IMR-90 (cell line): Measurements from ENCODE around the gene DLG5. TPM values are rescaled to one million over a fixed set of nuclear protein-coding genes. Genes with fewer than 3 reads are reported as not detected.

ENCODE experiments used
- ATAC-seq: fragments of 200-7000 bp; cut with Tn5 transposase; 2 replicates; pipeline ENCODE4 v1.9.1; 2020; ENCODE audit warnings: low read depth, mild to moderate bottlenecking, moderate library complexity
- BruUV-seq: library from RNA; stranded (reverse); fragments of 400-500 nt; replicated peaks from 2 replicates; lab custom pipeline; 2021; lab: Mats Ljungman, UMichigan
- CTCF ChIA-PET: fragments of 300-600 bp; formaldehyde crosslinking; extraction: SDS; loops from one replicate; lab custom pipeline; 2021; ENCODE audit warnings: antibody characterized with exemption; lab: Yijun Ruan, JAX
- POLR2A ChIA-PET: fragments of 300-600 bp; sonication (Branson Sonifier 250); formaldehyde crosslinking; loops from one replicate; lab custom pipeline; 2022; ENCODE audit warnings: antibody characterized with exemption; ENCODE audit not compliant: unreplicated experiment; lab: Charles Lee
- DNase-seq: peaks from one replicate; pipeline ENCODE4 v3.0.0; 2013
- H2AFZ ChIP-seq: replicated peaks from 2 replicates; pipeline ENCODE3; 2013; ENCODE audit warnings: low read length, mild to moderate bottlenecking; ENCODE audit not compliant: poor library complexity
- H2AK5ac ChIP-seq: 2 replicates; pipeline ENCODE4 v1.6.1; 2013; ENCODE audit warnings: low read depth, low read length, inconsistent platforms
- H2AK9ac ChIP-seq: replicated peaks from 2 replicates; pipeline ENCODE3; 2013; ENCODE audit warnings: mild to moderate bottlenecking, low read depth, low read length, moderate library complexity; ENCODE audit not compliant: poor library complexity
- H2BK120ac ChIP-seq: 2 replicates; pipeline ENCODE4 v1.6.1; 2013; ENCODE audit warnings: low read depth, low read length, inconsistent platforms
- H2BK15ac ChIP-seq: 3 replicates; pipeline ENCODE4 v1.6.1; 2013; ENCODE audit warnings: low read depth, low read length, inconsistent platforms
- H2BK20ac ChIP-seq: 2 replicates; pipeline ENCODE4 v1.6.1; 2013; ENCODE audit warnings: low read depth, mild to moderate bottlenecking, inconsistent platforms, low read length, moderate library complexity
- H2BK5ac ChIP-seq: 2 replicates; pipeline ENCODE4 v1.6.1; 2013; ENCODE audit warnings: mild to moderate bottlenecking, low read depth, low read length, inconsistent platforms; ENCODE audit not compliant: poor library complexity, severe bottlenecking
- H3K14ac ChIP-seq: replicated peaks from 2 replicates; pipeline ENCODE4 v1.6.1; 2013; ENCODE audit warnings: low read depth, low read length, inconsistent platforms
- H3K18ac ChIP-seq: 2 replicates; pipeline ENCODE4 v1.6.1; 2013; ENCODE audit warnings: low read depth, low read length, control low read depth
- H3K23ac ChIP-seq: 2 replicates; pipeline ENCODE4 v1.6.1; 2013; ENCODE audit warnings: low read depth, low read length, inconsistent platforms
- H3K27ac ChIP-seq: 2 replicates; pipeline ENCODE4 v1.5.1; 2013; ENCODE audit warnings: mild to moderate bottlenecking, control low read depth, low read length; ENCODE audit not compliant: insufficient read depth
- H3K27me3 ChIP-seq: 2 replicates; pipeline ENCODE4 v1.6.1; 2013; ENCODE audit warnings: low read length; ENCODE audit not compliant: control insufficient read depth, insufficient read depth
- H3K36me3 ChIP-seq: 2 replicates; pipeline ENCODE4 v1.6.1; 2013; ENCODE audit warnings: low read length, mixed read lengths; ENCODE audit not compliant: control insufficient read depth, insufficient read depth
- H3K4ac ChIP-seq: 2 replicates; pipeline ENCODE4 v1.6.1; 2013; ENCODE audit warnings: low read depth, low read length, inconsistent platforms
- H3K4me1 ChIP-seq: 2 replicates; pipeline ENCODE4 v1.6.1; 2013; ENCODE audit warnings: low read length, mixed read lengths; ENCODE audit not compliant: control insufficient read depth, insufficient read depth
- H3K4me2 ChIP-seq: 2 replicates; pipeline ENCODE4 v1.6.1; 2013; ENCODE audit warnings: low read depth, mild to moderate bottlenecking, control low read depth, low read length, moderate library complexity
- H3K4me3 ChIP-seq: 2 replicates; pipeline ENCODE4 v1.5.1; 2013; ENCODE audit warnings: low read depth, mild to moderate bottlenecking, control low read depth, low read length, moderate library complexity; ENCODE audit not compliant: insufficient read depth
- H3K56ac ChIP-seq: 2 replicates; pipeline ENCODE4 v1.6.1; 2013; ENCODE audit warnings: low read length, inconsistent platforms; ENCODE audit not compliant: insufficient read depth; ENCODE audit errors: extremely low read depth
- H3K79me1 ChIP-seq, 2 experiments: 2 replicates each; pipeline ENCODE4 v1.6.1; 2013; ENCODE audit warnings: low read length in 2 of 2, inconsistent platforms in 1 of 2, low read depth in 1 of 2
- H3K9ac ChIP-seq: 2 replicates; pipeline ENCODE4 v1.6.1; 2013; ENCODE audit warnings: low read depth, low read length, control low read depth
- H3K9me1 ChIP-seq: 2 replicates; pipeline ENCODE4 v1.6.1; 2013; ENCODE audit warnings: low read length, inconsistent platforms; ENCODE audit not compliant: insufficient read depth
- H3K9me3 ChIP-seq: 2 replicates; pipeline ENCODE4 v1.6.1; 2013; ENCODE audit warnings: low read length; ENCODE audit not compliant: control insufficient read depth, insufficient read depth
- H4K20me1 ChIP-seq: 2 replicates; pipeline ENCODE4 v1.6.1; 2013; ENCODE audit warnings: low read length, inconsistent platforms; ENCODE audit not compliant: insufficient read depth
- H4K5ac ChIP-seq: 2 replicates; pipeline ENCODE4 v1.6.1; 2013; ENCODE audit warnings: mild to moderate bottlenecking, low read depth, low read length, control low read depth
- H4K8ac ChIP-seq, 2 experiments: 2 replicates each; pipeline ENCODE4 v1.6.1; 2013; ENCODE audit warnings: low read depth in 2 of 2, low read length in 2 of 2, control low read depth in 1 of 2, inconsistent platforms in 1 of 2
- H4K91ac ChIP-seq: 2 replicates; pipeline ENCODE4 v1.6.1; 2013; ENCODE audit warnings: low read depth, low read length, inconsistent platforms; ENCODE audit not compliant: insufficient read depth
- BHLHE40 ChIP-seq: fragments of 150-350 bp; IDR thresholded peaks from 2 replicates; pipeline ENCODE4 v1.6.1; 2016; ENCODE audit warnings: mild to moderate bottlenecking, low read depth, low read length
- CEBPB ChIP-seq: IDR thresholded peaks from 2 replicates; pipeline ENCODE4 v1.6.1; 2012; ENCODE audit warnings: low read depth, low read length, improper control_type of control experiment
- CHD1 ChIP-seq: IDR thresholded peaks from 2 replicates; pipeline ENCODE4 v1.6.1; 2012; ENCODE audit warnings: low read depth, low read length, improper control_type of control experiment
- CTCF ChIP-seq: conservative IDR thresholded peaks from 2 replicates; pipeline ENCODE4 v1.5.1; 2012; ENCODE audit warnings: mild to moderate bottlenecking, low read depth, low read length, improper control_type of control experiment
- ELK1 ChIP-seq: fragments of 150-350 bp; IDR thresholded peaks from 2 replicates; pipeline ENCODE4 v1.6.1; 2016; ENCODE audit warnings: low read depth, mild to moderate bottlenecking, low read length, moderate library complexity, borderline replicate concordance
- FOS ChIP-seq: fragments of 150-350 bp; IDR thresholded peaks from 2 replicates; pipeline ENCODE4 v1.6.1; 2016; ENCODE audit warnings: low read depth, low read length
- MAFK ChIP-seq: IDR thresholded peaks from 2 replicates; pipeline ENCODE4 v1.6.1; 2012; ENCODE audit warnings: low read depth, low read length, improper control_type of control experiment
- MAZ ChIP-seq: IDR thresholded peaks from 2 replicates; pipeline ENCODE4 v1.6.1; 2012; ENCODE audit warnings: low read depth, mild to moderate bottlenecking, low read length, improper control_type of control experiment, moderate library complexity, borderline replicate concordance
- MXI1 ChIP-seq: IDR thresholded peaks from 2 replicates; pipeline ENCODE4 v1.6.1; 2012; ENCODE audit warnings: low read depth, mild to moderate bottlenecking, low read length, moderate library complexity, borderline replicate concordance
- NFE2L2 ChIP-seq: fragments of 150-350 bp; IDR thresholded peaks from 2 replicates; pipeline ENCODE4 v1.6.1; 2016; ENCODE audit warnings: low read depth, mild to moderate bottlenecking, low read length
- POLR2A ChIP-seq: IDR thresholded peaks from 2 replicates; pipeline ENCODE4 v1.6.1; 2012; ENCODE audit warnings: mild to moderate bottlenecking, low read depth, low read length
- RAD21 ChIP-seq: IDR thresholded peaks from 2 replicates; pipeline ENCODE4 v1.6.1; 2012; ENCODE audit warnings: low read length, improper control_type of control experiment
- RCOR1 ChIP-seq: IDR thresholded peaks from 2 replicates; pipeline ENCODE4 v1.6.1; 2012; ENCODE audit warnings: mild to moderate bottlenecking, low read length, improper control_type of control experiment; ENCODE audit not compliant: insufficient replicate concordance
- RFX5 ChIP-seq: IDR thresholded peaks from 2 replicates; pipeline ENCODE4 v1.8.0; 2012; ENCODE audit warnings: low read depth, mild to moderate bottlenecking, low read length, moderate library complexity
- SMC3 ChIP-seq: fragments of 150-350 bp; IDR thresholded peaks from 2 replicates; pipeline ENCODE4 v1.6.1; 2016; ENCODE audit warnings: low read depth, mild to moderate bottlenecking, antibody characterized with exemption, low read length, moderate library complexity
- USF2 ChIP-seq: fragments of 150-350 bp; IDR thresholded peaks from 2 replicates; pipeline ENCODE4 v1.6.1; 2017; ENCODE audit warnings: mild to moderate bottlenecking, antibody characterized with exemption, low read length, low read depth
- WGBS, 2 experiments: methylation state at CpG; one replicate each; pipeline versions ENCODE4 v1.1.5 to v1.1.7; 2013; ENCODE audit warnings: missing lambda C conversion rate in 2 of 2; ENCODE audit not compliant: insufficient read length in 1 of 2; ENCODE audit errors: extremely low coverage in 2 of 2; 5-methylcytosine and 5-hydroxymethylcytosine counted together
- dilution Hi-C: fragments of 300-500 bp; cut with HindIII; formaldehyde crosslinking; loops from one replicate; pipeline ENCODE4 v1.14.3; 2018; ENCODE audit warnings: low sequenced_read_pairs; ENCODE audit not compliant: unreplicated experiment
- in situ Hi-C: fragments of 300-500 bp; cut with MboI; formaldehyde crosslinking; loops from 3 replicates; pipeline ENCODE4 v1.14.3; 2019; ENCODE audit warnings: low sequenced_read_pairs, inconsistent platforms, mixed read lengths
- intact Hi-C: fragments of 100-400 bp; cut with micrococcal nuclease; formaldehyde crosslinking; loops from 2 replicates; pipeline ENCODE4 v1.10.0; 2022
- polyA plus RNA-seq, 3 experiments: library from polyadenylated mRNA; depleted of rRNA; stranded (reverse); fragments of >200 nt; gene quantifications; 2 replicates each; pipeline ENCODE4 v1.2.3, GENCODE V29; 2012; ENCODE audit warnings: low replicate concordance in 1 of 3
- total RNA-seq: library from RNA; depleted of rRNA; stranded (reverse); fragments of >200 nt; gene quantifications from 2 replicates; pipeline ENCODE4 v1.2.3, GENCODE V29; 2012

Gene DLG5
- total and polyA plus RNA-seq, 2 of the 4 experiments (the other 2 are of a cell fraction): 12.7 to 28.7 TPM

- no peak overlapping the region for H2BK120ac ChIP-seq
- ChIA-PET POLR2A (no interaction called here), CTCF (no interaction called here)
- H2BK15ac ChIP-seq: no peak overlapping the region
- no peak overlapping the region for H4K5ac ChIP-seq
- no peak overlapping the region for H3K14ac ChIP-seq
- no peak overlapping the region for H2AK5ac ChIP-seq
- H3K79me1 ChIP-seq: peaks cover 0 to 20% of the 10 kb centered on the region in 2 experiments; a peak in 2 of 4 replicates
- intact Hi-C loops (no loop called here), in situ Hi-C loops (no loop called here), dilution Hi-C loops (no loop called here)
- no peaks in the 10 kb centered on the region for H3K36me3 ChIP-seq
- no peak overlapping the region for H2AFZ ChIP-seq
- H3K4me2 ChIP-seq: no peak overlapping the region
- H2BK5ac ChIP-seq: no peak overlapping the region
- no peak overlapping the region for H3K4ac ChIP-seq
- peaks cover 3% of the 10 kb centered on the region for H3K9me1 ChIP-seq
- H3K27ac ChIP-seq: no peak overlapping the region
- no peaks in the 10 kb centered on the region for H3K27me3 ChIP-seq
- DNase-seq (no peak), ATAC-seq (no peak)
- no peak overlapping the region for H3K56ac ChIP-seq
- H3K23ac ChIP-seq: no peak overlapping the region
- no TSS peak for BruUV-seq
- H3K9me3 ChIP-seq: peaks cover 6% of the 10 kb centered on the region
- no peak overlapping the region for H3K4me3 ChIP-seq
- no peak overlapping the region for H3K9ac ChIP-seq
- 13% methylated on average over 3 of the region's 8 CpGs; no CpG with 5 or more reads in 1 of the 2 experiments for WGBS, 2 experiments
- H4K91ac ChIP-seq: no peak overlapping the region
- no peak overlapping the region for H2AK9ac ChIP-seq
- H2BK20ac ChIP-seq: no peak overlapping the region
- H3K4me1 ChIP-seq: peaks cover 4% of the 10 kb centered on the region
- no peak overlapping the region for H3K18ac ChIP-seq
- no peaks in the 10 kb centered on the region for H4K20me1 ChIP-seq
- TF ChIP-seq CEBPB (no peak), MAZ (no peak), FOS (no peak), MXI1 (no peak), NFE2L2 (no peak), POLR2A (no peak), MAFK (no peak), ELK1 (no peak), BHLHE40 (no peak), CTCF (no peak), RAD21 (no peak), SMC3 (no peak), USF2 (no peak), RFX5 (no peak), RCOR1 (no peak), CHD1 (no peak)
- H4K8ac ChIP-seq: no peak overlapping the region
Measured at GRCh38 chr10:77967611-77968022, 41.1 kb upstream of the DLG5 start.
